OCI-LY7 (cell line): Measurements from ENCODE around the gene NAALADL2. TPM values are rescaled to one million over a fixed set of nuclear protein-coding genes. Genes with fewer than 3 reads are reported as not detected.

Source experiments
- BruUV-seq: library from RNA; stranded (reverse); fragments of 400-500 nt; replicated peaks from 2 replicates; lab custom pipeline; 2021; lab: Mats Ljungman, UMichigan
- CTCF ChIA-PET: fragments of 300-600 bp; sonication (Branson Sonifier 250); formaldehyde crosslinking; loops from one replicate; lab custom pipeline; 2022; ENCODE audit warnings: antibody characterized with exemption; ENCODE audit not compliant: unreplicated experiment; lab: Charles Lee
- POLR2A ChIA-PET: fragments of 300-600 bp; sonication (Branson Sonifier 250); formaldehyde crosslinking; loops from one replicate; lab custom pipeline; 2022; ENCODE audit warnings: antibody characterized with exemption; lab: Charles Lee
- DNase-seq: peaks from one replicate; pipeline ENCODE4 v3.0.0-alpha.2; 2015; ENCODE audit warnings: low spot score
- H2AFZ ChIP-seq: fragments of 200-600 bp; sonication (generic), shearing (Covaris generic); 2 replicates; pipeline ENCODE4 v1.6.1; 2014; ENCODE audit warnings: mild to moderate bottlenecking, antibody characterized with exemption, low read length, moderate library complexity
- H3K27ac ChIP-seq: fragments of 200-600 bp; sonication (generic); 2 replicates; pipeline ENCODE4 v1.5.1; 2014; ENCODE audit warnings: mixed run types, low read depth, mild to moderate bottlenecking, moderate library complexity, low read length, inconsistent platforms; ENCODE audit not compliant: poor library complexity, severe bottlenecking
- H3K36me3 ChIP-seq: fragments of 200-600 bp; sonication (generic); 2 replicates; pipeline ENCODE4 v1.6.1; 2014; ENCODE audit warnings: mild to moderate bottlenecking, antibody characterized with exemption, low read length, moderate library complexity, mixed read lengths; ENCODE audit not compliant: insufficient read depth
- H3K4me1 ChIP-seq: fragments of 200-600 bp; sonication (generic); 2 replicates; pipeline ENCODE4 v1.5.1; 2014; ENCODE audit warnings: mild to moderate bottlenecking, low read length; ENCODE audit not compliant: insufficient read depth, poor library complexity, severe bottlenecking
- H3K4me2 ChIP-seq: fragments of 200-600 bp; sonication (generic); 2 replicates; pipeline ENCODE4 v1.6.1; 2014; ENCODE audit warnings: mild to moderate bottlenecking, low read length
- H3K4me3 ChIP-seq: fragments of 200-600 bp; sonication (generic); 2 replicates; pipeline ENCODE4 v1.5.1; 2014; ENCODE audit warnings: mild to moderate bottlenecking, low read depth, low read length; ENCODE audit not compliant: poor library complexity, severe bottlenecking
- H3K79me2 ChIP-seq: fragments of 200-600 bp; sonication (generic); 2 replicates; pipeline ENCODE4 v1.6.1; 2016; ENCODE audit warnings: low read depth, mild to moderate bottlenecking, low read length, moderate library complexity, mixed read lengths; ENCODE audit not compliant: insufficient read depth
- H3K9me2 ChIP-seq: fragments of 200-600 bp; sonication (generic); 2 replicates; pipeline ENCODE4 v1.6.1; 2016; ENCODE audit warnings: mild to moderate bottlenecking, low read length, mixed read lengths; ENCODE audit not compliant: insufficient read depth
- H3K9me3 ChIP-seq: fragments of 200-600 bp; sonication (generic); 2 replicates; pipeline ENCODE4 v1.6.1; 2014; ENCODE audit warnings: mild to moderate bottlenecking, mixed run types, low read length, mixed read lengths
- H4K20me1 ChIP-seq: fragments of 200-600 bp; sonication (generic); 2 replicates; pipeline ENCODE4 v1.6.1; 2014; ENCODE audit warnings: mild to moderate bottlenecking, antibody characterized with exemption, low read length, moderate library complexity, mixed read lengths; ENCODE audit not compliant: insufficient read depth
- CTCF ChIP-seq: fragments of 200-600 bp; sonication (generic); conservative IDR thresholded peaks from 2 replicates; pipeline ENCODE4 v1.5.1; 2014; ENCODE audit warnings: mild to moderate bottlenecking, antibody characterized with exemption, low read length, moderate library complexity, mixed read lengths
- EZH2phosphoT487 ChIP-seq: fragments of 200-600 bp; sonication (generic); IDR thresholded peaks from 2 replicates; pipeline ENCODE4 v1.6.1; 2018; ENCODE audit warnings: low read depth, borderline replicate concordance, mild to moderate bottlenecking, mixed run types, antibody characterized with exemption, low read length, moderate library complexity, mixed read lengths
- intact Hi-C: fragments of 100-400 bp; cut with micrococcal nuclease; formaldehyde crosslinking; loops from one replicate; pipeline ENCODE4 v1.10.0; 2022; ENCODE audit not compliant: unreplicated experiment
- total RNA-seq, 2 experiments: library from RNA; depleted of rRNA in 1 of 2; stranded (reverse); fragments of >200 nt in 1 of 2; shearing (Covaris generic) in 1 of 2; gene quantifications; 2 replicates each; pipeline ENCODE4 v1.2.3, GENCODE V29; 2014 to 2022

Gene NAALADL2
- total RNA-seq, 2 experiments from 2014 or later, result 0.25 to 0.70 TPM

GRCh38 chr3:175593331-175593730 lies 734.2 kb downstream of the NAALADL2 start:
- Histone ChIP-seq H3K4me3 (no peak overlapping the region), H4K20me1 (no peaks in the 10 kb centered on the region), H3K9me3 (no peaks in the 10 kb centered on the region), H3K79me2 (no peaks in the 10 kb centered on the region), H3K4me2 (no peak overlapping the region), H2AFZ (no peak overlapping the region), H3K4me1 (no peaks in the 10 kb centered on the region), H3K9me2 (no peaks in the 10 kb centered on the region), H3K27ac (no peak overlapping the region), H3K36me3 (no peaks in the 10 kb centered on the region)
- intact Hi-C loops, result no loop called here
- CTCF ChIA-PET, result no interaction called here
- BruUV-seq, result no TSS peak
- no peak for DNase-seq
- no peak for TF ChIP-seq CTCF
- no peak for TF ChIP-seq EZH2phosphoT487
- POLR2A ChIA-PET, result interaction anchor here (0.6 kb wide), 1 partner anchor 440 kb away, joined by 3 read pairs; no protein-coding TSS in a partner anchor

- TF ChIP-seq CTCF (no peak), EZH2phosphoT487 (no peak)
- CTCF ChIA-PET, result no interaction called here
- no peaks in the 10 kb centered on the region for H3K9me3 ChIP-seq
- H3K79me2 ChIP-seq, result no peaks in the 10 kb centered on the region
- H3K9me2 ChIP-seq, result no peaks in the 10 kb centered on the region
- BruUV-seq, result no TSS peak
- no peak overlapping the region for H3K4me3 ChIP-seq
- H2AFZ ChIP-seq, result no peak overlapping the region
- H3K4me2 ChIP-seq, result no peak overlapping the region
- no peaks in the 10 kb centered on the region for H4K20me1 ChIP-seq
- no peaks in the 10 kb centered on the region for H3K4me1 ChIP-seq
- H3K27ac ChIP-seq, result no peak overlapping the region
- intact Hi-C loops, result no loop called here
- POLR2A ChIA-PET, result interaction anchor here (0.6 to 1.3 kb wide), 2 partner anchors 16 to 25 kb away, joined by 3 read pairs; no protein-coding TSS in a partner anchor
- DNase-seq, result no peak
- H3K36me3 ChIP-seq, result no peaks in the 10 kb centered on the region
Measured at GRCh38 chr3:175598740-175599139, 739.6 kb downstream of the NAALADL2 start.

- Histone ChIP-seq H3K9me2 (no peaks in the 10 kb centered on the region), H3K79me2 (no peaks in the 10 kb centered on the region), H3K9me3 (no peaks in the 10 kb centered on the region), H3K4me1 (no peaks in the 10 kb centered on the region), H3K4me3 (no peak overlapping the region), H3K4me2 (no peak overlapping the region), H4K20me1 (no peaks in the 10 kb centered on the region), H3K36me3 (no peaks in the 10 kb centered on the region), H2AFZ (no peak overlapping the region), H3K27ac (no peak overlapping the region)
- POLR2A ChIA-PET, result no interaction called here
- no TSS peak for BruUV-seq
- CTCF ChIA-PET, result no interaction called here
- TF ChIP-seq CTCF, result no peak
- TF ChIP-seq EZH2phosphoT487, result no peak
- no peak for DNase-seq
- intact Hi-C loops, result no loop called here
Measured at GRCh38 chr3:175601521-175601920, 742.4 kb downstream of the NAALADL2 start.
